OCI-LY1 (cell line): ENCODE results near the gene SPECC1L.

Experiments used
- H2AFZ ChIP-seq: fragments of 200-600 bp; sonication (generic), shearing (Covaris generic); 2 replicates; pipeline ENCODE4 v1.6.0; 2014; ENCODE audit warnings: antibody characterized with exemption, mild to moderate bottlenecking, low read length
- H3F3A ChIP-seq: fragments of 200-600 bp; sonication (generic), shearing (Covaris generic); 2 replicates; pipeline ENCODE4 v1.6.0; 2014; ENCODE audit warnings: mild to moderate bottlenecking, antibody characterized with exemption, low read length, moderate library complexity; ENCODE audit not compliant: insufficient read depth
- H3K27ac ChIP-seq: fragments of 200-600 bp; sonication (generic); 2 replicates; pipeline ENCODE4 v1.5.1; 2014; ENCODE audit warnings: low read length, mixed run types, mild to moderate bottlenecking, low read depth; ENCODE audit not compliant: poor library complexity, severe bottlenecking
- H3K27me3 ChIP-seq: fragments of 200-600 bp; sonication (generic); 2 replicates; pipeline ENCODE4 v1.6.0; 2014; ENCODE audit warnings: antibody characterized with exemption, mild to moderate bottlenecking, low read length, moderate library complexity; ENCODE audit not compliant: insufficient read depth
- H3K36me3 ChIP-seq: fragments of 200-600 bp; sonication (generic); 2 replicates; pipeline ENCODE4 v1.6.1; 2014; ENCODE audit warnings: mild to moderate bottlenecking, antibody characterized with exemption, low read length, moderate library complexity, mixed read lengths; ENCODE audit not compliant: insufficient read depth
- H3K4me1 ChIP-seq: fragments of 200-600 bp; sonication (generic); 2 replicates; pipeline ENCODE4 v1.5.1; 2014; ENCODE audit warnings: mild to moderate bottlenecking, low read length, moderate library complexity; ENCODE audit not compliant: insufficient read depth, severe bottlenecking
- H3K4me2 ChIP-seq: fragments of 200-600 bp; sonication (generic), shearing (Covaris generic); 2 replicates; pipeline ENCODE4 v1.6.1; 2014; ENCODE audit warnings: low read length
- H3K4me3 ChIP-seq: fragments of 200-600 bp; sonication (generic); 2 replicates; pipeline ENCODE4 v1.5.1; 2014; ENCODE audit warnings: low read length, low read depth, mild to moderate bottlenecking, mixed read lengths; ENCODE audit not compliant: poor library complexity, severe bottlenecking
- H3K79me2 ChIP-seq: fragments of 200-600 bp; shearing (Covaris generic); 2 replicates; pipeline ENCODE4 v1.6.1; 2016; ENCODE audit warnings: mixed run types, low read length, mixed read lengths; ENCODE audit not compliant: insufficient read depth
- H3K9ac ChIP-seq: fragments of 200-600 bp; sonication (generic), shearing (Covaris generic); 2 replicates; pipeline ENCODE4 v1.6.1; 2014; ENCODE audit warnings: mild to moderate bottlenecking, low read length, mixed read lengths
- H3K9me2 ChIP-seq: fragments of 200-600 bp; sonication (generic), shearing (Covaris generic); 2 replicates; pipeline ENCODE4 v1.6.1; 2014; ENCODE audit warnings: low read depth, mild to moderate bottlenecking, low read length, mixed read lengths
- H3K9me3 ChIP-seq: fragments of 200-600 bp; shearing (Covaris generic); 2 replicates; pipeline ENCODE4 v1.6.1; 2014; ENCODE audit warnings: low read length, mixed read lengths
- H4K20me1 ChIP-seq: fragments of 200-600 bp; sonication (generic), shearing (Covaris generic); 2 replicates; pipeline ENCODE4 v1.6.0; 2016; ENCODE audit warnings: mild to moderate bottlenecking, low read length; ENCODE audit not compliant: insufficient read depth
- CTCF ChIP-seq: fragments of 200-600 bp; sonication (generic), shearing (Covaris generic); IDR thresholded peaks from 2 replicates; pipeline ENCODE4 v1.5.1; 2017; ENCODE audit warnings: mild to moderate bottlenecking, antibody characterized with exemption, low read length, moderate library complexity, mixed read lengths
- EZH2 ChIP-seq: fragments of 200-600 bp; sonication (generic), shearing (Covaris generic); IDR thresholded peaks from 2 replicates; pipeline ENCODE4 v1.8.0; 2017; ENCODE audit warnings: borderline replicate concordance, mixed run types, mild to moderate bottlenecking, antibody characterized with exemption, low read length, moderate library complexity, mixed read lengths

Gene SPECC1L

GRCh38 chr22:24403346-24403745 is 132.7 kb downstream of the SPECC1L start:
- H3K4me3 ChIP-seq: no peak overlapping the region
- peaks cover 46% of the 10 kb centered on the region for H3K4me1 ChIP-seq
- H3K36me3 ChIP-seq: peaks cover 37% of the 10 kb centered on the region
- H3K27ac ChIP-seq: no peak overlapping the region
- H3F3A ChIP-seq: no peaks in the 10 kb centered on the region
- no peak overlapping the region for H3K4me2 ChIP-seq
- no peaks in the 10 kb centered on the region for H4K20me1 ChIP-seq
- no peaks in the 10 kb centered on the region for H3K9me2 ChIP-seq
- no peak overlapping the region for H3K9ac ChIP-seq
- H3K9me3 ChIP-seq: no peaks in the 10 kb centered on the region
- H2AFZ ChIP-seq: no peak overlapping the region
- H3K79me2 ChIP-seq: no peaks in the 10 kb centered on the region
- TF ChIP-seq CTCF: no peak
- TF ChIP-seq EZH2: no peak
- H3K27me3 ChIP-seq: no peaks in the 10 kb centered on the region

- Histone ChIP-seq H3K4me1 (peaks cover 32% of the 10 kb centered on the region), H3K9me3 (no peaks in the 10 kb centered on the region), H4K20me1 (no peaks in the 10 kb centered on the region), H3K79me2 (no peaks in the 10 kb centered on the region), H3K4me2 (no peak overlapping the region), H3K4me3 (no peak overlapping the region), H3K36me3 (peaks cover 35% of the 10 kb centered on the region), H3K9ac (no peak overlapping the region), H2AFZ (no peak overlapping the region), H3K27ac (no peak overlapping the region), H3K27me3 (no peaks in the 10 kb centered on the region), H3F3A (no peaks in the 10 kb centered on the region), H3K9me2 (no peaks in the 10 kb centered on the region)
- no peak for TF ChIP-seq CTCF
These were observed 134.1 kb downstream of the SPECC1L start for GRCh38 chr22:24404561-24405275.

GRCh38 chr22:24405631-24406321 is 135.1 kb downstream of the SPECC1L start:
- Histone ChIP-seq H3K79me2 (no peaks in the 10 kb centered on the region), H3K9me2 (no peaks in the 10 kb centered on the region), H3K4me2 (no peak overlapping the region), H3F3A (no peaks in the 10 kb centered on the region), H3K27me3 (no peaks in the 10 kb centered on the region), H2AFZ (no peak overlapping the region), H4K20me1 (no peaks in the 10 kb centered on the region), H3K27ac (no peak overlapping the region), H3K9ac (no peak overlapping the region), H3K4me3 (no peak overlapping the region), H3K4me1 (peaks cover 22% of the 10 kb centered on the region), H3K9me3 (no peaks in the 10 kb centered on the region), H3K36me3 (peaks cover 35% of the 10 kb centered on the region)
- TF ChIP-seq EZH2: no peak
- no peak for TF ChIP-seq CTCF
